Measurements from ENCODE around the gene SERPINB12. TPM values are rescaled to one million over a fixed set of nuclear protein-coding genes. Genes with fewer than 3 reads are reported as not detected.

Gene SERPINB12
- total and polyA plus RNA-seq, 2 donors (not counting 3 experiments of a cell fraction or from before 2014, with no cell fraction given) = not detected

DNA sequence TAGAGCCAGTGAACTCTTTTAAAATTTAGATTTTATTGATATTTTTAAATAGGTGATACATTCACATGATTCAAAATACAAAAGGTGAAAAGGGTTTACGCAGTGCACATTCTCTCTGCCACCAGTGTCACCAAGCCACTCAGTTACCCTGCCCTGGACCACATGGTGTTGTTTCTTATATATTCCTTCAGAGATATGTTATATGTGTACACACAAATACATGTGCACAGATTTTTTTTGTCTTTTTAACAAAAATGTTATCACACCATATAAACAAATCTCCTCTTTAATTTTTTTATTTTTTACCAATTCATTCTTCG is 75.7 kb downstream of the SERPINB12 start:
- Histone ChIP-seq H3K27me3 (ENCODE audit: control insufficient read depth in 2 of 2, insufficient read depth in 2 of 2, low read length in 2 of 2) (no peaks in the 10 kb centered on the region), H3K79me2 (ENCODE audit: control insufficient read depth, insufficient read depth, low read length) (no peaks in the 10 kb centered on the region), H3K27ac (ENCODE audit: insufficient read depth, low read depth, low read length) (no peak overlapping the region), H3K4me2 (ENCODE audit: insufficient read depth, low read length) (no peak overlapping the region), H3K4me1 (ENCODE audit: control insufficient read depth, extremely low read depth, insufficient read depth, low read length) (no peaks in the 10 kb centered on the region), H2AFZ (ENCODE audit: low read depth, low read length) (no peak overlapping the region), H3K9ac (replicated peaks; ENCODE audit: extremely low read depth, insufficient read depth, low read length) (no peak overlapping the region), H3K9me3 (replicated peaks; ENCODE audit: control insufficient read depth, insufficient read depth, low read length) (no peaks in the 10 kb centered on the region), H3K4me3 (replicated peaks in 1 of 3; ENCODE audit: insufficient read depth in 1 of 3, low read depth in 1 of 3, low read length in 3 of 3) (no peak overlapping the region), H4K20me1 (replicated peaks; ENCODE audit: control insufficient read depth, extremely low read depth, insufficient read depth, low read length) (no peaks in the 10 kb centered on the region), H3K9me1 (replicated peaks; ENCODE audit: control insufficient read depth, extremely low read depth, insufficient read depth, low read length) (no peaks in the 10 kb centered on the region), H3K36me3 (ENCODE audit: control insufficient read depth in 2 of 2, extremely low read depth in 1 of 2, insufficient read depth in 2 of 2, low read length in 2 of 2) (no peaks in the 10 kb centered on the region)
- ChIA-PET CTCF (no interaction called here), POLR2A (no interaction called here)
- intact Hi-C loops (cut with micrococcal nuclease) (no loop called here), dilution Hi-C loops (cut with MboI; ENCODE audit: extremely low pct_ligation_motif_present, low sequenced_read_pairs) (no loop called here)
- FAIRE-seq (no peak), DNase-seq (ENCODE audit: low read depth, low spot score) (no peak)
- BruUV-seq (replicated peaks) = no TSS peak
- TF ChIP-seq EZH2 (IDR thresholded peaks at IDR 0.05; ENCODE audit: borderline replicate concordance, low read depth, low read length, severe bottlenecking) (no peak), POLR2AphosphoS5 (IDR thresholded peaks at IDR 0.05; ENCODE audit: insufficient read depth, low read depth, low read length) (no peak), GATA2 (IDR thresholded peaks at IDR 0.05; ENCODE audit: insufficient read depth, insufficient read length, low read depth, low read length) (no peak), MAX (IDR thresholded peaks at IDR 0.05; ENCODE audit: insufficient read depth, insufficient read length) (no peak)

Other genes starting within 250 kb of the SERPINB12 start
- gene BCL2, start 222.6 kb upstream of the SERPINB12 start, total RNA-seq = 3.8 and 5.0 TPM in 2 replicates
- gene BCL2, start 222.6 kb upstream of the SERPINB12 start, polyA plus RNA-seq = 0.35 and 0.45 TPM in 2 replicates
- gene KDSR, start 175.2 kb upstream of the SERPINB12 start, total RNA-seq = 40.6 and 43.1 TPM in 2 replicates
- gene KDSR, start 175.2 kb upstream of the SERPINB12 start, polyA plus RNA-seq = 11.1 and 17.1 TPM in 2 replicates
- 50.2 and 54.7 TPM in 2 replicates for gene VPS4B, start 119.9 kb upstream of the SERPINB12 start, total RNA-seq
- gene VPS4B, start 119.9 kb upstream of the SERPINB12 start, polyA plus RNA-seq = 7.8 and 10.5 TPM in 2 replicates
- not detected in 2 replicates for gene SERPINB5, start 65.4 kb upstream of the SERPINB12 start, total RNA-seq
- gene SERPINB5, start 65.4 kb upstream of the SERPINB12 start, polyA plus RNA-seq = not detected in 2 replicates
- not detected in 2 replicates for gene SERPINB13, start 45.0 kb downstream of the SERPINB12 start, total RNA-seq
- gene SERPINB13, start 45.0 kb downstream of the SERPINB12 start, polyA plus RNA-seq = not detected in 2 replicates
- not detected in 2 replicates for gene SERPINB4, start 101.9 kb downstream of the SERPINB12 start, total RNA-seq
- not detected in 2 replicates for gene SERPINB4, start 101.9 kb downstream of the SERPINB12 start, polyA plus RNA-seq
- gene SERPINB3, start 119.5 kb downstream of the SERPINB12 start, total RNA-seq = not detected in 2 replicates
- gene SERPINB3, start 119.5 kb downstream of the SERPINB12 start, polyA plus RNA-seq = not detected in 2 replicates
- gene SERPINB11, start 160.6 kb downstream of the SERPINB12 start, total RNA-seq = not detected in 2 replicates
- gene SERPINB11, start 160.6 kb downstream of the SERPINB12 start, polyA plus RNA-seq = not detected in 2 replicates
- gene SERPINB7, start 233.0 kb downstream of the SERPINB12 start, total RNA-seq = not detected in 2 replicates
- not detected in 2 replicates for gene SERPINB7, start 233.0 kb downstream of the SERPINB12 start, polyA plus RNA-seq

Data from endothelial cell of umbilical vein (primary cell).